Right atrium auricular region (tissue), 2 donors: ENCODE results near the gene RERE. TPM values are rescaled to one million over a fixed set of nuclear protein-coding genes. Genes with fewer than 3 reads are reported as not detected.

ENCODE experiments used
- DNase-seq: peaks from one replicate; pipeline ENCODE4 v3.0.0-alpha.2; 2019; ENCODE audit warnings: low spot score
- H3K27ac ChIP-seq, 2 donors: fragments of 200-600 bp; sonication (generic); 1 replicate in 1 of 2; 2 replicates in 1 of 2; pipeline ENCODE4 v1.5.1; 2016 to 2019
- H3K27me3 ChIP-seq, 2 donors: fragments of 200-600 bp; sonication (generic); one replicate each; pipeline versions ENCODE4 v1.5.1 to v1.6.0; 2017 to 2019
- H3K36me3 ChIP-seq: fragments of 200-600 bp; sonication (generic); one replicate; pipeline ENCODE4 v1.5.1; 2016
- H3K4me1 ChIP-seq, 2 donors: fragments of 200-600 bp; sonication (generic); one replicate each; pipeline versions ENCODE4 v1.5.1 to v1.6.0; 2017 to 2019
- H3K4me3 ChIP-seq, 2 donors: fragments of 200-600 bp; sonication (generic); 1 replicate in 1 of 2; 2 replicates in 1 of 2; pipeline ENCODE4 v1.5.1; 2017 to 2019; ENCODE audit warnings: mild to moderate bottlenecking in 1 of 2, moderate library complexity in 1 of 2
- H3K9me3 ChIP-seq, 2 donors: fragments of 200-600 bp; sonication (generic); one replicate each; pipeline ENCODE4 v1.5.1; 2019
- CTCF ChIP-seq, 2 donors: fragments of 200-600 bp; sonication (generic); IDR thresholded peaks; one replicate each; pipeline ENCODE4 v1.5.1; 2019; ENCODE audit warnings: antibody characterized with exemption in 2 of 2
- total RNA-seq, 2 donors: library from RNA; depleted of rRNA; stranded (reverse); fragments of >200 nt; gene quantifications; one replicate each; pipeline ENCODE4 v1.1.0, GENCODE V29; 2016

Gene RERE
- total RNA-seq, 2 donors from 2014 or later = 99.8 to 125 TPM

- H3K27me3 ChIP-seq = no peaks in the 10 kb centered on the region
- no peak for TF ChIP-seq CTCF (IDR thresholded peaks at IDR 0.05)
- DNase-seq = no peak
- peaks cover 0 to 33% of the 10 kb centered on the region in 2 donors for H3K4me1 ChIP-seq
- no peaks in the 10 kb centered on the region for H3K36me3 ChIP-seq
- no peak overlapping the region for H3K4me3 ChIP-seq
- no peaks in the 10 kb centered on the region for H3K9me3 ChIP-seq
- no peak overlapping the region for H3K27ac ChIP-seq
These were observed 167.6 kb downstream of the RERE start for GRCh38 chr1:8649875-8650274.

- Histone ChIP-seq H3K9me3 (no peaks in the 10 kb centered on the region), H3K36me3 (no peaks in the 10 kb centered on the region), H3K4me3 (no peak overlapping the region), H3K4me1 (peaks cover 0 to 38% of the 10 kb centered on the region in 2 donors), H3K27ac (no peak overlapping the region), H3K27me3 (no peaks in the 10 kb centered on the region)
- DNase-seq = no peak
- TF ChIP-seq CTCF (IDR thresholded peaks at IDR 0.05) = no peak
These were observed 168.4 kb downstream of the RERE start for GRCh38 chr1:8649027-8649426.

- H3K9me3 ChIP-seq = no peaks in the 10 kb centered on the region
- DNase-seq = no peak
- TF ChIP-seq CTCF (IDR thresholded peaks at IDR 0.05) = no peak
- H3K36me3 ChIP-seq = no peaks in the 10 kb centered on the region
- H3K27me3 ChIP-seq = no peaks in the 10 kb centered on the region
- peaks cover 0 to 32% of the 10 kb centered on the region in 2 donors for H3K4me1 ChIP-seq
- no peak overlapping the region for H3K4me3 ChIP-seq
- H3K27ac ChIP-seq = no peak overlapping the region
These were observed 170.4 kb downstream of the RERE start for GRCh38 chr1:8646996-8647395.

GRCh38 chr1:8646189-8646588 is 171.3 kb downstream of the RERE start:
- Histone ChIP-seq H3K4me3 (no peak overlapping the region), H3K9me3 (no peaks in the 10 kb centered on the region), H3K27me3 (no peaks in the 10 kb centered on the region), H3K4me1 (peaks cover 0 to 29% of the 10 kb centered on the region in 2 donors), H3K27ac (no peak overlapping the region), H3K36me3 (no peaks in the 10 kb centered on the region)
- no peak for DNase-seq
- no peak for TF ChIP-seq CTCF (IDR thresholded peaks at IDR 0.05)

GRCh38 chr1:8643542-8644536 is 173.6 kb downstream of the RERE start:
- H3K4me1 ChIP-seq = peaks cover 0 to 47% of the 10 kb centered on the region in 2 donors
- DNase-seq = no peak
- H3K27me3 ChIP-seq = no peaks in the 10 kb centered on the region
- no peak overlapping the region for H3K27ac ChIP-seq
- H3K36me3 ChIP-seq = no peaks in the 10 kb centered on the region
- H3K4me3 ChIP-seq = no peak overlapping the region
- H3K9me3 ChIP-seq = no peaks in the 10 kb centered on the region
- no peak for TF ChIP-seq CTCF (IDR thresholded peaks at IDR 0.05)
